Prostate gland (tissue), 2 donors: ENCODE measurements around the gene CCDC81. TPM values are rescaled to one million over a fixed set of nuclear protein-coding genes. Genes with fewer than 3 reads are reported as not detected.
"Not testable (repeated sequence)": the region's sequence is repeated elsewhere in the genome, so short reads cannot be mapped to it uniquely, and the experiment has no call there.

Experiments
- DNase-seq: peaks from one replicate; pipeline ENCODE4 v3.0.0-alpha.2; 2019; ENCODE audit warnings: low spot score
- H3K27ac ChIP-seq, 2 donors: fragments of 200-600 bp; sonication (generic); 2 replicates each; pipeline ENCODE4 v1.5.1; 2017 to 2019
- H3K27me3 ChIP-seq: fragments of 200-600 bp; sonication (generic); replicated peaks from 2 replicates; pipeline ENCODE4 v1.5.1; 2019; ENCODE audit not compliant: insufficient read depth
- H3K36me3 ChIP-seq, 2 donors: fragments of 200-600 bp; sonication (generic); 1 replicate in 1 of 2; 2 replicates in 1 of 2; pipeline versions ENCODE4 v1.5.1 to v1.8.1; 2017 to 2019
- H3K4me1 ChIP-seq: fragments of 200-600 bp; sonication (generic); replicated peaks from 2 replicates; pipeline ENCODE4 v1.5.1; 2019
- H3K4me3 ChIP-seq, 2 donors: fragments of 200-600 bp; sonication (generic); 2 replicates each; pipeline ENCODE4 v1.5.1; 2017 to 2019
- H3K9me3 ChIP-seq: fragments of 200-600 bp; sonication (generic); 2 replicates; pipeline ENCODE4 v1.5.1; 2017
- POLR2A ChIP-seq: fragments of 450-650 bp; IDR thresholded peaks from one replicate; pipeline ENCODE4 v1.6.1; 2016; ENCODE audit warnings: antibody characterized with exemption, mild to moderate bottlenecking
- POLR2AphosphoS5 ChIP-seq: sonication (generic); formaldehyde crosslinking; IDR thresholded peaks from one replicate; pipeline ENCODE4 v1.6.1; 2017; ENCODE audit warnings: antibody characterized with exemption
- WGBS: methylation state at CpG from one replicate; pipeline ENCODE4 v1.1.5; 2018; 5-methylcytosine and 5-hydroxymethylcytosine counted together
- intact Hi-C: fragments of 100-400 bp; cut with DNase I; formaldehyde crosslinking; loops from one replicate; pipeline ENCODE4 v1.14.2; 2022
- total RNA-seq, 2 donors: library from RNA; depleted of rRNA; stranded (reverse); fragments of >200 nt; gene quantifications; one replicate each; pipeline ENCODE4 v1.1.0, GENCODE V29; 2016
- TF ChIP-seq, protein P1 (sequence below), 4 experiments: fragments of 200-600 bp in 2 of 4; fragments of 450-650 bp in 2 of 4; sonication (generic) in 2 of 4; IDR thresholded peaks; 1 replicate in 3 of 4; 2 replicates in 1 of 4; pipeline ENCODE4 v1.5.1; 2016 to 2019; ENCODE audit warnings: antibody characterized with exemption in 4 of 4, mild to moderate bottlenecking in 2 of 4, moderate library complexity in 2 of 4

Gene CCDC81
- total RNA-seq, 2 donors from 2014 or later: 0.17 to 1.2 TPM

DNA sequence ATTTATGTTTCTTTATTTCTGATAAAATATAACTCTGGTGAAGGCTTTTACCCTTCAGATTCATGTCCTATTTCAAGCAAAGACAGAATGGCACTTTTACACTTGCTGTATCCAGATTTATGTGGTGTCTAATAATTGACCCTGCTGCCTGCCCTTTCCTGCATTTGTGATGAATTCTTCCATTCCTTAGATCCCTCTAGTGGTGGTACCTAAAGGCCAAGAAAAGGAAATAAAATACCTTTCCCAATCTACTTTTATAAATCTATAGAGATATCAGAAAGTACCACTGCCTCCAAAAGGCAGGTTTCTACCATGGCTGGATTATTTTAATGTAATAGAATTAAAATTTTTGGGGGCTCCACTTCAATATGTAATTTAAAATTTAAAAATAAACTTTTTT lies 34.2 kb downstream of the CCDC81 start:
- Histone ChIP-seq H3K36me3 (no peaks in the 10 kb centered on the region), H3K27ac (no peak overlapping the region), H3K27me3 (no peaks in the 10 kb centered on the region), H3K9me3 (no peaks in the 10 kb centered on the region), H3K4me1 (no peaks in the 10 kb centered on the region), H3K4me3 (no peak overlapping the region)
- DNase-seq: no peak
- TF ChIP-seq POLR2A: no peak
- TF ChIP-seq POLR2AphosphoS5: no peak
- TF ChIP-seq, protein P1, sequence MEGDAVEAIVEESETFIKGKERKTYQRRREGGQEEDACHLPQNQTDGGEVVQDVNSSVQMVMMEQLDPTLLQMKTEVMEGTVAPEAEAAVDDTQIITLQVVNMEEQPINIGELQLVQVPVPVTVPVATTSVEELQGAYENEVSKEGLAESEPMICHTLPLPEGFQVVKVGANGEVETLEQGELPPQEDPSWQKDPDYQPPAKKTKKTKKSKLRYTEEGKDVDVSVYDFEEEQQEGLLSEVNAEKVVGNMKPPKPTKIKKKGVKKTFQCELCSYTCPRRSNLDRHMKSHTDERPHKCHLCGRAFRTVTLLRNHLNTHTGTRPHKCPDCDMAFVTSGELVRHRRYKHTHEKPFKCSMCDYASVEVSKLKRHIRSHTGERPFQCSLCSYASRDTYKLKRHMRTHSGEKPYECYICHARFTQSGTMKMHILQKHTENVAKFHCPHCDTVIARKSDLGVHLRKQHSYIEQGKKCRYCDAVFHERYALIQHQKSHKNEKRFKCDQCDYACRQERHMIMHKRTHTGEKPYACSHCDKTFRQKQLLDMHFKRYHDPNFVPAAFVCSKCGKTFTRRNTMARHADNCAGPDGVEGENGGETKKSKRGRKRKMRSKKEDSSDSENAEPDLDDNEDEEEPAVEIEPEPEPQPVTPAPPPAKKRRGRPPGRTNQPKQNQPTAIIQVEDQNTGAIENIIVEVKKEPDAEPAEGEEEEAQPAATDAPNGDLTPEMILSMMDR (IDR thresholded peaks at IDR 0.05): no peak
- intact Hi-C loops: no loop called here

DNA sequence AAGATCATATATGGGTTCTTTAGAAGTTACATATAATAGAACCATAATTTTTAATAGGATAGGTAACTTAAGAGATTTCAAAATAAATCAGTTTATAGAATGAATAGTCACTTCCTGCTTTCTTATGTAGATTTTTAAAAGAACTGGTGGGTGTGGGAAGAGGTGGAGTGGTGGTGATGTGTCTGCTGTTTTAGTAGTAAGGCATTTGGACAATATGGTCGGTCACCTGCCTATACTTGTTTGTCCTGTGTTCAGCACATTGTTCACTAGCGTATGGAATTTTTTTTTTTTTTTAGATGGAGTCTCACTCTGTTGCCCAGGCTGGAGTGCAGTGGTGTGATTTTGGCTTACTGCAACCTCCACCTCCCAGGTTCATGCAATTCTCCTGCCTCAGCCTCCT lies 39.3 kb downstream of the CCDC81 start:
- no peaks in the 10 kb centered on the region for H3K4me1 ChIP-seq
- H3K4me3 ChIP-seq: no peak overlapping the region
- no peak for TF ChIP-seq POLR2AphosphoS5
- TF ChIP-seq, protein P1 (IDR thresholded peaks at IDR 0.05): no peak
- no peak for TF ChIP-seq POLR2A
- no peak for DNase-seq
- intact Hi-C loops: no loop called here
- H3K9me3 ChIP-seq: no peaks in the 10 kb centered on the region
- no peaks in the 10 kb centered on the region for H3K36me3 ChIP-seq
- no peak overlapping the region for H3K27ac ChIP-seq
- H3K27me3 ChIP-seq: no peaks in the 10 kb centered on the region
- 88% methylated on average over 2 of the region's 2 CpGs for WGBS

DNA sequence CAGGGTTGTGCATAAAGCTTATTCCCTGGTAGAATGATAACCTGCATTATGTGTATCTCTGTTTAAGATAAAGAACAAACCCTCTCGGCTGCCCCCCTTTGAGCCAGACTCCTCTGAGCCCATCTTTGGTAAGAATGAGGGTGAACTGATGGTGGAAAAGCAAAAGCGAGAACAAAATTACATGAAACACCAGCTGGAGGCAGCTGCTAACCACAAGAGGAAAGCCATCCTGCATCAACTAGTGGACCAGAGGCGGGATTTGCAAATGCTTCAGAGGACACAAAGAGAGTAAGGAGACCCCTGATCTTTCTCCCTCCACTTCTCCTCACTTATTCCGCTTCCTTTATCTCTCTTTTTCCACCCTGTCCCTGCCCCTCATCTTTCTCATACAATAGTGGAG lies 40.3 kb downstream of the CCDC81 start:
- TF ChIP-seq POLR2A: no peak
- TF ChIP-seq, protein P1 (IDR thresholded peaks at IDR 0.05): no peak
- TF ChIP-seq POLR2AphosphoS5: no peak
- no peak overlapping the region for H3K27ac ChIP-seq
- H3K4me3 ChIP-seq: no peak overlapping the region
- 84% methylated on average over 4 of the region's 4 CpGs for WGBS
- H3K9me3 ChIP-seq: no peaks in the 10 kb centered on the region
- H3K36me3 ChIP-seq: no peaks in the 10 kb centered on the region
- no peaks in the 10 kb centered on the region for H3K4me1 ChIP-seq
- intact Hi-C loops: no loop called here
- H3K27me3 ChIP-seq: no peaks in the 10 kb centered on the region
- no peak for DNase-seq

DNA sequence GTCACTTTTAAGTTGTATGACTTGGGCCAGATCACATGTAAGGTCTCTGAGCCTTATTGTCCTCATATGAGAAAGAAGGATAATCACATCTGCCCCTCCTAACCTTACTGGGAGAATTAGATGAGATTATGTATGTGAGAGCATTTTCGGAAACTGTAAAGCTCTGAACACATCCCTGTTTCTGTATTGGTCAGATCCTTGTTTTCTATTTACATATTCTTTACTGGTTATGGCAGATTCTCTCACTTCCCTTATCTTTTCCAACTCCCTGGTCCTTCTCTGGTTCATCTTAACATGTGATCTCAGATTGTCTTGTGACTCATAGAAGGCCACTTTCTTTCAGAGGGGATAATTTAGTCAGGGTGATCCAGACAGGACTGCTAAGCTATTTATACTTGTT lies 41.8 kb downstream of the CCDC81 start:
- Histone ChIP-seq H3K27ac (no peak overlapping the region), H3K27me3 (no peaks in the 10 kb centered on the region), H3K4me3 (no peak overlapping the region), H3K4me1 (no peaks in the 10 kb centered on the region), H3K9me3 (no peaks in the 10 kb centered on the region), H3K36me3 (no peaks in the 10 kb centered on the region)
- 86% methylated on average over 1 of the region's 1 CpG for WGBS
- TF ChIP-seq POLR2AphosphoS5 (no peak), POLR2A (no peak)
- TF ChIP-seq, protein P1 (IDR thresholded peaks at IDR 0.05): no peak
- intact Hi-C loops: no loop called here
- DNase-seq: no peak

DNA sequence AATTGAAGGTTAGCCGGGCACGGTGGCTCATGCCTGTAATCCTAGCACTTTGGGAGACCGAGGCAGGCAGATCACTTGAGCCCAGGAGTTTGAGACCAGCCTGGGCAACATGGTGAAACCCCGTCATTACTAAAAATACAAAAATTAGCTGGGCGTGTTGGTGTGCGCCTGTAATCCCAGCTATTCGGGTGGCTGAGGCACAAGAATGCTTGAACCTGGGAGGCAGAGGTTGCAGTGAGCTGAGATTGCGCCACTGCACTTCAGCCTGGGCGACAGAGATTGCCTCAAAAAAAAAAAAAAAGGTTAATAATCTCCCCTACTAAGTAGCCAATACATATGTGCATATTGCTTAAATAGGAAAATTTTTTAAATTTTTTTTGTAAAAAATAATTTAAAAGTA lies 42.3 kb downstream of the CCDC81 start:
- H3K4me3 ChIP-seq, H3K36me3 ChIP-seq, DNase-seq, H3K9me3 ChIP-seq, H3K27ac ChIP-seq, intact Hi-C loops, H3K27me3 ChIP-seq, H3K4me1 ChIP-seq: not testable (repeated sequence)
- 92% methylated on average over 9 of the region's 9 CpGs for WGBS
